ENCODE results near the gene IER3.
"Not testable (repeated sequence)": the region's sequence is repeated elsewhere in the genome, so short reads cannot be mapped to it uniquely, and the experiment has no call there.

The IER3 gene

GRCh38 chr6:30747300-30747687 is 2.9 kb upstream of the IER3 start:
- DNase-seq, result no peak

- DNase-seq, result peak; percentile 51
Observed at GRCh38 chr6:30743099-30744053, 971 bp downstream of the IER3 start.

- peak; percentile 89 for DNase-seq
Observed at GRCh38 chr6:30742316-30743098, 1.8 kb downstream of the IER3 start, which contains the start of gene FLOT1. Gene FLOT1, minus strand, starts transcription at chr6:30742687. Its CDS starts 498 bp downstream, at chr6:30742189.

GRCh38 chr6:30741789-30742315 is 2.5 kb downstream of the IER3 start:
- DNase-seq, result no peak

- no peak for DNase-seq
Observed at GRCh38 chr6:30741063-30741779, 3.1 kb downstream of the IER3 start.

- DNase-seq, result no peak
Observed at GRCh38 chr6:30740540-30740870, 3.8 kb downstream of the IER3 start.

- DNase-seq, result no peak
Observed at GRCh38 chr6:30738532-30738931, 5.8 kb downstream of the IER3 start.

- DNase-seq, result no peak
Observed at GRCh38 chr6:30735668-30736314, 8.6 kb downstream of the IER3 start.

- no peak for DNase-seq
Observed at GRCh38 chr6:30732237-30732943, 12.0 kb downstream of the IER3 start.

- DNase-seq, result peak; percentile 77
Observed at GRCh38 chr6:30730601-30731435, 13.5 kb downstream of the IER3 start.

GRCh38 chr6:30727920-30728553 is 16.3 kb downstream of the IER3 start:
- DNase-seq, result peak; percentile 6

GRCh38 chr6:30726506-30727413 is 17.6 kb downstream of the IER3 start:
- DNase-seq, result no peak

- DNase-seq, result no peak
Observed at GRCh38 chr6:30725713-30726505, 18.4 kb downstream of the IER3 start.

GRCh38 chr6:30724906-30725667 is 19.3 kb downstream of the IER3 start:
- no peak for DNase-seq

- not testable (repeated sequence) for DNase-seq
Observed at GRCh38 chr6:30723843-30724741, 20.3 kb downstream of the IER3 start.

GRCh38 chr6:30723159-30723842 is 21.0 kb downstream of the IER3 start:
- DNase-seq, result not testable (repeated sequence)
